C4-2B (cell line): ENCODE results near the gene SLC10A6.

ENCODE experiments used
- H3K27ac ChIP-seq: fragments of 450-650 bp; 2 replicates; pipeline ENCODE4 v1.5.1; 2017
- ZFX ChIP-seq: fragments of 450-650 bp; IDR thresholded peaks from 2 replicates; pipeline ENCODE4 v1.6.1; 2017
- TF ChIP-seq, protein P1 (sequence below): fragments of 450-650 bp; conservative IDR thresholded peaks from 2 replicates; pipeline ENCODE4 v1.5.1; 2017; ENCODE audit warnings: mild to moderate bottlenecking

Gene SLC10A6

DNA sequence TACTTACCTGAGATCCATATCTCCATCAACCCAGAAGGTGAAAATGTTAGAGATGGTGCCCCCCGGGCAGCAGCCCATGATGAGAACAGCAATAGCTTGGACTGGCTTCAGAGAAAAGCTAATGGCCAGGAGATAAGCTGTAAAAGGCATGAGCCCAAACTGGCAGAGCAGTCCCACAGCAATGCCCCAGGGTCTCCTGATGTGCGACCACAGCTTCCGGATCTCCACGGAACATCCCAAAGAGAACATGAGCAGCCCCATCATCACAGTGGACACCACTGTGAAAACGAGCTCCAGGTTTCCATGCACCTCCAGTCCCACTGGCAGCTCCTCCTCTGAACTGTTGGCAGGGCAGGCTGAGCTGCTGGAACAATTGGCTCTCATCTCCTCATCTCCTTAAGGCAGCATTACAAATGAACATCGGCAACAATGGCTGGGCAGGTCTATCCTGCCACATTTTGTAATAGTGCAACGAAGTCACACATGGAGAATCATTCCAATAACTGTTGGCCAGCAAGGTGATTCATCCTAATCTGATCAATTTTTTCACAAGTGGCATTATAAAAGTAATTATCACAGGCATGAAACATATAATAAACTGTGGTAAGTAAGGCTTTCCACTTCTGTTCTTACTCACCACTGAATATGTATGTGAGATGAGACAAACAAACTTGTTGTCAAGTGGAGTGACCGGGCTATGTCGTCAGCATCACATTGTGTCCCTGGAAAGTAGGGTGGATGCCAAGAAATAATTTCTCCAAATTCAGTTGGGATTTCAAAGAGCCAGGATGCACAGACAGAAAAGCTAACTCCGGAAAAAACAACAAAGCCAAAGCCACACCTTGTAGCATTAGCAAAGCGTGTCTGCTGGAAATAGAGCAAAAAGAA lies at the start of gene SLC10A6:
Gene SLC10A6, minus strand, starts transcription at position 653 of the 888 bp plus-strand sequence. Its CDS starts 269 bp downstream, at position 384.
- TF ChIP-seq, protein P1, sequence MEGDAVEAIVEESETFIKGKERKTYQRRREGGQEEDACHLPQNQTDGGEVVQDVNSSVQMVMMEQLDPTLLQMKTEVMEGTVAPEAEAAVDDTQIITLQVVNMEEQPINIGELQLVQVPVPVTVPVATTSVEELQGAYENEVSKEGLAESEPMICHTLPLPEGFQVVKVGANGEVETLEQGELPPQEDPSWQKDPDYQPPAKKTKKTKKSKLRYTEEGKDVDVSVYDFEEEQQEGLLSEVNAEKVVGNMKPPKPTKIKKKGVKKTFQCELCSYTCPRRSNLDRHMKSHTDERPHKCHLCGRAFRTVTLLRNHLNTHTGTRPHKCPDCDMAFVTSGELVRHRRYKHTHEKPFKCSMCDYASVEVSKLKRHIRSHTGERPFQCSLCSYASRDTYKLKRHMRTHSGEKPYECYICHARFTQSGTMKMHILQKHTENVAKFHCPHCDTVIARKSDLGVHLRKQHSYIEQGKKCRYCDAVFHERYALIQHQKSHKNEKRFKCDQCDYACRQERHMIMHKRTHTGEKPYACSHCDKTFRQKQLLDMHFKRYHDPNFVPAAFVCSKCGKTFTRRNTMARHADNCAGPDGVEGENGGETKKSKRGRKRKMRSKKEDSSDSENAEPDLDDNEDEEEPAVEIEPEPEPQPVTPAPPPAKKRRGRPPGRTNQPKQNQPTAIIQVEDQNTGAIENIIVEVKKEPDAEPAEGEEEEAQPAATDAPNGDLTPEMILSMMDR: no peak
- TF ChIP-seq ZFX: no peak

DNA sequence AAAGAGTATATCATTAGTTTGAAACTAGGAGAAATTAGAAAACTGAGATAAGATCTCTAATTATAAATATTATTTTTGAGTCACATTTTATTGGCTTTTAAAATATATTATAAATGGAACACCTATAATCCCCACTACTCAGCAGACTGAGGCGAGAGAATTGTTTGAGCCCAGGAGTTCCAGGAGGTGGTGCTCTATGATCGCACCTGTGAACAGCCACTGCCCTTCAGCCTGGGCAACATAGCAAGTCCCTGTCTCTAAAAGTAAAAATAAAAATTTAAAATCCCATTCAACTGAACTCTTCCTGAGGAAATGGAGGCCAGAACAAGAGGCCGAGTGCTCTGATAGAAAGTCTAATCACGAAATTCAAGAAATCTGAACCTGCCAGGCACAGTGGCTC lies 49.4 kb upstream of the SLC10A6 start:
- TF ChIP-seq, protein P1: peak; percentile 41
- TF ChIP-seq ZFX: no peak
- no peak overlapping the region for H3K27ac ChIP-seq

More for the DNA sequence above, at the start of gene SLC10A6:
- H3K27ac ChIP-seq: no peak within 1 kb of the TSS

GRCh38 chr4:86896596-86896995 lies 47.4 kb upstream of the SLC10A6 start:
- H3K27ac ChIP-seq: no peak overlapping the region
- TF ChIP-seq, protein P1: no peak
- TF ChIP-seq ZFX: no peak

- no peak overlapping the region for H3K27ac ChIP-seq
- no peak for TF ChIP-seq ZFX
- TF ChIP-seq, protein P1: peak; percentile 80
Measured at GRCh38 chr4:86895692-86896488, 46.7 kb upstream of the SLC10A6 start.

- no peak overlapping the region for H3K27ac ChIP-seq
- TF ChIP-seq ZFX: no peak
- TF ChIP-seq, protein P1: no peak
Measured at GRCh38 chr4:86894455-86894854, 45.3 kb upstream of the SLC10A6 start.

GRCh38 chr4:86893136-86893535 lies 44.0 kb upstream of the SLC10A6 start:
- no peak overlapping the region for H3K27ac ChIP-seq
- no peak for TF ChIP-seq ZFX
- TF ChIP-seq, protein P1: no peak

DNA sequence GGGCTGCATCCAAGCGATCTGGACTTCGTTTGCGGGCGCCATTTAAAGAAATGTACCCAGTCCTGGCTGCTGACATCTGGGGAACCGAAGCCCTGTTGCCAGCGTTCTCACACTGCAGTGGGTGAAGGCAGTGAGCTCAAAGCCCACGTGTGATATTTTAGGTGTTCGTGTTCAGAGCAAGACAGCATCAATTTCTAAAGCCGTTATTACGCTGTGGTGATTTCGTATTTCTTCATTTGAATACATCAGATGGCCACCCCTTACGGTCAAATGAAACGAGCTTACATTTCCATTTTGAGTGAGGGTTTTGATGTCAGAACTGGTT lies 43.4 kb upstream of the SLC10A6 start:
- H3K27ac ChIP-seq: peak overlapping the region; percentile 77
- TF ChIP-seq ZFX: no peak
- TF ChIP-seq, protein P1: no peak
